Measurements from ENCODE around the gene NXT1. TPM values are rescaled to one million over a fixed set of nuclear protein-coding genes. Genes with fewer than 3 reads are reported as not detected.
A peak's percentile ranks its signal among the peaks of the same experiment; 100 is the strongest.

Gene NXT1
- total RNA-seq, 1 donor from 2014 or later: 12.6 TPM

DNA sequence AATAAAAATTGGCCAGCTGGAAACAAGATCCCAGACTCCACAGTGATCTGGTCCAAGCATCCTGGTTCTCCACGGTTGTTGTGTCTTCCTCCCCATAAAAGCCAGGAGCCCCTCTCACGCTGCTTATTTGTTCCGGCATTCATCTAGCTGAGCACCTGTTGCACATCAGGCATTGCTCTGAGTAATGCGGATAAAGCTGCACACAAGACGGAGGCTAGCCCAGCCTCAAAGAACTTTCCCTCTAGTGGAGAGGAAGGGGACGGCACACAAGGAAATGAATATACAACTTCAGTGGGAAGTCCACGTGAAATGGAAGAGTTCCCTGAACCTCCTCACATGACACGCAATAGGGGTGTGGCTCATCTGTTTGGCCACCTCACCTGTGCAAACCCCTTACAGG is 30.3 kb upstream of the NXT1 start:
- TF ChIP-seq, protein P1, sequence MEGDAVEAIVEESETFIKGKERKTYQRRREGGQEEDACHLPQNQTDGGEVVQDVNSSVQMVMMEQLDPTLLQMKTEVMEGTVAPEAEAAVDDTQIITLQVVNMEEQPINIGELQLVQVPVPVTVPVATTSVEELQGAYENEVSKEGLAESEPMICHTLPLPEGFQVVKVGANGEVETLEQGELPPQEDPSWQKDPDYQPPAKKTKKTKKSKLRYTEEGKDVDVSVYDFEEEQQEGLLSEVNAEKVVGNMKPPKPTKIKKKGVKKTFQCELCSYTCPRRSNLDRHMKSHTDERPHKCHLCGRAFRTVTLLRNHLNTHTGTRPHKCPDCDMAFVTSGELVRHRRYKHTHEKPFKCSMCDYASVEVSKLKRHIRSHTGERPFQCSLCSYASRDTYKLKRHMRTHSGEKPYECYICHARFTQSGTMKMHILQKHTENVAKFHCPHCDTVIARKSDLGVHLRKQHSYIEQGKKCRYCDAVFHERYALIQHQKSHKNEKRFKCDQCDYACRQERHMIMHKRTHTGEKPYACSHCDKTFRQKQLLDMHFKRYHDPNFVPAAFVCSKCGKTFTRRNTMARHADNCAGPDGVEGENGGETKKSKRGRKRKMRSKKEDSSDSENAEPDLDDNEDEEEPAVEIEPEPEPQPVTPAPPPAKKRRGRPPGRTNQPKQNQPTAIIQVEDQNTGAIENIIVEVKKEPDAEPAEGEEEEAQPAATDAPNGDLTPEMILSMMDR (IDR thresholded peaks at IDR 0.05; ENCODE audit: partially characterized antibody, unreplicated experiment): peak; percentile 50
- Mint-ChIP-seq H3K27ac (ENCODE audit: unreplicated experiment) (no peak overlapping the region), H3K4me1 (ENCODE audit: low read depth, unreplicated experiment) (no peaks in the 10 kb centered on the region), H3K36me3 (ENCODE audit: unreplicated experiment) (no peaks in the 10 kb centered on the region), H3K9me3 (ENCODE audit: unreplicated experiment) (no peaks in the 10 kb centered on the region), H3K27me3 (ENCODE audit: unreplicated experiment) (peaks cover 2% of the 10 kb centered on the region), H3K4me3 (ENCODE audit: unreplicated experiment) (no peak overlapping the region)
- DNase-seq: no peak

DNA sequence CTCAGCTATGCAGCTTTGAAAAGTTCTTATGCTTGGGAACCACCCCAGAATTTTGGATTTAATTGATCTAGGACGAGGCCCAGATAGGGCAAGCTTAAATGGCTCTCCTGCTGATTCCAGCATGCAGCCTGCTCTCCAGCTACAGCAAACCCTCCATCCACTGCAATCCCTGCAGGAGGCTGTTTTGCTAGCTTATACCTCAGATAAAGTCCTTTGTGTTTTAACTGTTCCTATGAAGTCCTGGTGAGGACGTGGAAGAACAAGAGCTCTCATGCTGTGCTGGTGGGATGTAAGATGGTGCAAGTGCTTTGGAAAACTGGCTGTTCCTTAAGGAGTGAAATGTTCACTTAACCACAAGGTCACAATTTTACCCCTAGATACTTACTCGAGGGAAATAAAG is 25.5 kb upstream of the NXT1 start:
- no peak for DNase-seq
- H3K4me1 Mint-ChIP-seq (ENCODE audit: low read depth, unreplicated experiment): no peaks in the 10 kb centered on the region
- H3K27ac Mint-ChIP-seq (ENCODE audit: unreplicated experiment): no peak overlapping the region
- no peaks in the 10 kb centered on the region for H3K36me3 Mint-ChIP-seq (ENCODE audit: unreplicated experiment)
- TF ChIP-seq, protein P1 (IDR thresholded peaks at IDR 0.05; ENCODE audit: partially characterized antibody, unreplicated experiment): no peak
- H3K9me3 Mint-ChIP-seq (ENCODE audit: unreplicated experiment): no peaks in the 10 kb centered on the region
- H3K4me3 Mint-ChIP-seq (ENCODE audit: unreplicated experiment): no peak overlapping the region
- peaks cover 4% of the 10 kb centered on the region for H3K27me3 Mint-ChIP-seq (ENCODE audit: unreplicated experiment)

DNA sequence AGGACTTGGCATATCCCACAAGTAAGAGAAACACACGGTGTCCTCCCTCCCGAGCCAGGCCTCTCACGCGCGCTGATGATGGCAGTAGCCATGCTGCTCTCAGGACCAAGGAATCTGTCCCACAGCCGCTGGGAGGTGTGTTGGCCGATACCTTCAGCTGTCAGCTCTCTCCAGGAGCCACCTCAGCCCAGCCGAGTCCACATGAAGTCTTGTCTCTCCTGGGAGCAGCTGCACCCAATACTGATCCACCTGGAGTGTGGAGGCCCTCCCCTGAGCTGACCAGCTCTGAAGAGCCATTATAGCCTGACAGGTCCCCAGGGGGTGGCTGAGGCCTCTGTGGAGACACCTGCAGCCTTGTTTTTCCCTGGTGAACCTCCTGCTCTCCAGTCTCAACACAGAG is 23.8 kb upstream of the NXT1 start:
- no peak overlapping the region for H3K4me3 Mint-ChIP-seq (ENCODE audit: unreplicated experiment)
- H3K9me3 Mint-ChIP-seq (ENCODE audit: unreplicated experiment): no peaks in the 10 kb centered on the region
- TF ChIP-seq, protein P1 (IDR thresholded peaks at IDR 0.05; ENCODE audit: partially characterized antibody, unreplicated experiment): no peak
- no peaks in the 10 kb centered on the region for H3K4me1 Mint-ChIP-seq (ENCODE audit: low read depth, unreplicated experiment)
- H3K27me3 Mint-ChIP-seq (ENCODE audit: unreplicated experiment): peaks cover 4% of the 10 kb centered on the region
- H3K27ac Mint-ChIP-seq (ENCODE audit: unreplicated experiment): no peak overlapping the region
- DNase-seq: no peak
- H3K36me3 Mint-ChIP-seq (ENCODE audit: unreplicated experiment): no peaks in the 10 kb centered on the region

DNA sequence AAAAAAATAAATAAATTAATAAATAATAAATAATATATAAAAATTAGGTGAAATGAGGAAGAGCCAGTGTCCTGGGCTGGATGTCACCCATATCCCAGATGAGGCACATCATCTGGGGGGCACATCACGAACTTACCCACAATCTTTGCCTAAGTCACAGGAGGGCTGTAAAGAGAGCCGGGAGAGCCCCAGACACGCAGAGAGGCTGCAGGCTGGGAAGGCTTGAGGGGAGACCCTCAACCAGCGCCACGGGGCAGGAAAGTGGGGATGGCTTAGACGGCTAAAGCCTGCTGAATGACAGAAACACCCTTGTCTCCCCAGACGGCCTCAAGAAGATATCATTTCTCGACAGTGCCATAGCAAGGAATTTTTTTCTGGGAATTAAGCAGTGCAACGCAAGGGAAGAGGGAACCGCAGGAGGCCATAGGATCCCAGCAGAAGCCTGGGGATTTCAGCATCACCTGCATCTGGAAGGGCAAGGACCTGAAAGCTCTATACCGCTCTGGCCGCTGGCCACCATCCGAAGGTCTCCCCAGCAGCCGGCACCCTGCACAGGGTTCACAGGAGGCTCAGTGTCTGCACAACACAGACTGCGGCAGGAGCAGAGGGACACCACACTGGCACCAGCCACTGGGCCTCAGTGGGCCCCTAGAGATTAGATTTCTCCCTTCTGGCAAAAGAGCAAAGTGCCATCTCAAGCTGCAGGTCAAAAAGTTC is 22.8 kb upstream of the NXT1 start:
- Mint-ChIP-seq H3K4me1 (ENCODE audit: low read depth, unreplicated experiment) (no peaks in the 10 kb centered on the region), H3K9me3 (ENCODE audit: unreplicated experiment) (no peaks in the 10 kb centered on the region), H3K36me3 (ENCODE audit: unreplicated experiment) (no peaks in the 10 kb centered on the region), H3K4me3 (ENCODE audit: unreplicated experiment) (no peak overlapping the region), H3K27me3 (ENCODE audit: unreplicated experiment) (peaks cover 4% of the 10 kb centered on the region), H3K27ac (ENCODE audit: unreplicated experiment) (no peak overlapping the region)
- DNase-seq: no peak
- TF ChIP-seq, protein P1 (IDR thresholded peaks at IDR 0.05; ENCODE audit: partially characterized antibody, unreplicated experiment): no peak

DNA sequence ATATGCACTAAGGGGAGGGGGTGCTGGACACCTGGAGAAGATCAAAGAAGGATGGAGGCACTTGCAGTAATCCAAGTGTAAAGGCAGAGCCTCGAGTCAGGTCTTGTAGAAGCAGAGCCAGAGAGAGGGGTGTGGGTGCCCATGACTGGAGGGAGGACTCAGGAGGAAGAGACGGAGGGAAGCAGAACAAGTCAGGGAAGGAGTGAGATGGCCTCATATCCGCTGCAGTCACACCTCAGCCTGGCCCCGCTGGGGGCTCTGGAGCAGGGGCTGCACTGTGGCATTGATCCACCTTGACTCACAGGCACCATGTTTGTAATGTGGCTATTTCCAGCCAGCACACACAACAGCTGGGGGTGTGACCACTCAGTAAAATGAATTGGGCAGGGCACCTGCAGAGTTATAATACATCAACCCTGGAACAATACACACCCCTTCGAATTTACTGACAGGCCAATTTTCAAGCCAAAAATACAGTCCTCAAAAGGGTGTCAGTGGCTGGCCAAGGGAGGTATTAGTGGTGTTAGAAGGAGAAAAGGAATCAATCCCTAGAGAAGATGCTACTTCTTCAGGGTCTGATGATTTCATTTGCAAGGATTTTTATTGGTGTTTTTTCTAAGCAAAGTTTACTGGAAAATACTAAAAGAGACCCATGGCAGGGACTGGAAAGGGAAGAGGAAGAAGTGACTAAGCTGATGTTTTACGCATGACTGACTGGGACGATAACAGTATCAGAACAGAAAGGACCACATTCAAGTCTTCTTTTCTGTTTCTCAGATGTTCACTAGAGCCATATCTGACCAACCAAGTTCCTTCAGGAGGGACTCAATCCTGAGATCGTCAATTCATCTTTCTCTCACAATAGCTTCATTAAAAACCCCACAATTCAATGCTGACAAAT is 18.9 kb upstream of the NXT1 start:
- Mint-ChIP-seq H3K4me1 (ENCODE audit: low read depth, unreplicated experiment) (no peaks in the 10 kb centered on the region), H3K4me3 (ENCODE audit: unreplicated experiment) (no peak overlapping the region), H3K27me3 (ENCODE audit: unreplicated experiment) (peaks cover 8% of the 10 kb centered on the region), H3K27ac (ENCODE audit: unreplicated experiment) (no peak overlapping the region), H3K36me3 (ENCODE audit: unreplicated experiment) (no peaks in the 10 kb centered on the region), H3K9me3 (ENCODE audit: unreplicated experiment) (peaks cover 1% of the 10 kb centered on the region)
- DNase-seq: no peak
- TF ChIP-seq, protein P1 (IDR thresholded peaks at IDR 0.05; ENCODE audit: partially characterized antibody, unreplicated experiment): no peak
